ENCODE measurements around the gene TBC1D8B.
"Not testable (repeated sequence)": the region's sequence is repeated elsewhere in the genome, so short reads cannot be mapped to it uniquely, and the experiment has no call there.

The TBC1D8B gene

DNA sequence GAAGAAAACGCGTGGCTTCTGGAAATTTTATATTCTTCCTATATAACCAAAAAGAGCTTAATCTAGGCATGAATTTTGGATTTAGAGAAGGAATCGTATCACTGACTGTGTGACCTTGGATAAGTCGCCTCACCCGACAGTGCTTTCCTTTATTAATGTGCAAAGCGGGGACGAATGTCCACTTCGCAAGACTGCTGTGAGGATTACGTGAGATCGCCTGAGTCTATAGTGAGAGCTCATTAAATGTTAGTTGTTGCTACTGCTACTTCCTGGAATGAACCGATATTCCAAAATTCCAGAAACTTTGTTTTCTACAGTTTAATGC lies 448 bp upstream of the TBC1D8B start:
- TF ChIP-seq, protein P1, sequence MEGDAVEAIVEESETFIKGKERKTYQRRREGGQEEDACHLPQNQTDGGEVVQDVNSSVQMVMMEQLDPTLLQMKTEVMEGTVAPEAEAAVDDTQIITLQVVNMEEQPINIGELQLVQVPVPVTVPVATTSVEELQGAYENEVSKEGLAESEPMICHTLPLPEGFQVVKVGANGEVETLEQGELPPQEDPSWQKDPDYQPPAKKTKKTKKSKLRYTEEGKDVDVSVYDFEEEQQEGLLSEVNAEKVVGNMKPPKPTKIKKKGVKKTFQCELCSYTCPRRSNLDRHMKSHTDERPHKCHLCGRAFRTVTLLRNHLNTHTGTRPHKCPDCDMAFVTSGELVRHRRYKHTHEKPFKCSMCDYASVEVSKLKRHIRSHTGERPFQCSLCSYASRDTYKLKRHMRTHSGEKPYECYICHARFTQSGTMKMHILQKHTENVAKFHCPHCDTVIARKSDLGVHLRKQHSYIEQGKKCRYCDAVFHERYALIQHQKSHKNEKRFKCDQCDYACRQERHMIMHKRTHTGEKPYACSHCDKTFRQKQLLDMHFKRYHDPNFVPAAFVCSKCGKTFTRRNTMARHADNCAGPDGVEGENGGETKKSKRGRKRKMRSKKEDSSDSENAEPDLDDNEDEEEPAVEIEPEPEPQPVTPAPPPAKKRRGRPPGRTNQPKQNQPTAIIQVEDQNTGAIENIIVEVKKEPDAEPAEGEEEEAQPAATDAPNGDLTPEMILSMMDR (IDR thresholded peaks at IDR 0.05; ENCODE audit: extremely low read depth, missing control alignments): no peak
- DNase-seq (ENCODE audit: low spot score): no peak

DNA sequence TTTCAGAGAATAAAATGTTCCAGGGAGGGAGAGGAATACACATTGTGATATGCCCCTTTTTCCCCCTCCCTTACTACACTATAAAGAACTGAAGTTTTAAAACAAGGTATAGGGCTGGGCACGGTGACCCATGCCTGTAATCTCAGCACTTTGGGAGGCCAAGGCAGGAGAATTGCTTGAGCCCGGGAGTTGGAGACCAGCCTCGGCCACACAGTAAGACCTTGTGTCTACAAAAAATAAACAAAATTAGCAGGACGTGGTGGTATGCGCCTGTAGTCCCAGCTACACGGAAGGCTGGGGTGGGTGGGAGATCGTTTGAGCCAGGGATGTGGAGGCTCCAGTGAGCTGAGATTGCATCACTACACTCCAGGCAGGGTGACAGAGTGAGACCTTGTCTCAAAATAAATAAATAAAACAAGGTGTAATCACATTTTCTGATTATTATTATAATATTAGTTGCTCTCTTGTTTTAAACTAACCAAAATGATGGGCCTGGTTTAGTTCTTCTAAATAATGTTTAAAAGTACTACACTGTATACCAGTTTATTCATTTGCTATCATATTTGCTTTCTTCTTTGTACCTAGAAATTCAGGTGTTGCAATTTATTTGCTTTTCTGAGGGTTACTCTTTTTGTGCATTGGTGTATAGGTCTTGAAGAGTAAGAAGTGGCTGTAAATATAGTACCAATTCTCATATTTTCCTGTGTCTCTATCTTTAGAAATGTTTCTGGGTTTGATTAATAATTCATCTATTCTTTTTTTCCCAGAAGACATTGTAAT lies 8.8 kb downstream of the TBC1D8B start:
- TF ChIP-seq, protein P1 (IDR thresholded peaks at IDR 0.05; ENCODE audit: extremely low read depth, missing control alignments): no peak
- no peak for DNase-seq (ENCODE audit: low spot score)

DNA sequence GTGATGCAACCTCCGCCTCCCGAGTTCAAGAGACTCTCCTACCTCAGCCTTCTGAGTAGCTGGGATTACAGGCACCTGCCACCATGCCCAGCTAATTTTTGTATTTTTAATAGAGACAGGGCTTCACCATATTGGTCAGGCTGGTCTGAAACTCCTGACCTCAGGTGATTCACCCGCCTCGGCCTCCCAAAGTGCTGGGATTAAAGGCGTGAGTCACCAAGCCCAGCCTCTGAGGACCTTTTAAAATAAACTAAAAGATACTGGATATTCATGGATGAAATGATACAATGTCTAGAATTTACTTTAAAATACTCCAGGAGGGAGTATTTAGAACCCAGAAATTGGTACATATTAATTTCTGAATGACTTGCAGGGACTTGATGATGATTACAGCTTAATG lies 10.5 kb downstream of the TBC1D8B start:
- DNase-seq (ENCODE audit: low spot score): not testable (repeated sequence)

DNA sequence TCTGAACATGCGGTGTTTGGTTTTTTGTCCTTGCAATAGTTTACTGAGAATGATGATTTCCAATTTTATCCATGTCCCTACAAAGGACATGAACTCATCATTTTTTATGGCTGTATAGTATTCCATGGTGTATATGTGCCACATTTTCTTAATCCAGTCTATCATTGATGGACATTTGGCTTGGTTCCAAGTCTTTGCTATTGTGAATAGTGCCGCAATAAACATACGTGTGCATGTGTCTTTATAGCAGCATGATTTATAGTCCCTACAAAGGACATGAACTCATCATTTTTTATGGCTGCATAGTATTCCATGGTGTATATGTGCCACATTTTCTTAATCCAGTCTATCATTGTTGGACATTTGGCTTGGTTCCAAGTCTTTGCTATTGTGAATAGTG lies 11.6 kb downstream of the TBC1D8B start:
- not testable (repeated sequence) for DNase-seq (ENCODE audit: low spot score)

DNA sequence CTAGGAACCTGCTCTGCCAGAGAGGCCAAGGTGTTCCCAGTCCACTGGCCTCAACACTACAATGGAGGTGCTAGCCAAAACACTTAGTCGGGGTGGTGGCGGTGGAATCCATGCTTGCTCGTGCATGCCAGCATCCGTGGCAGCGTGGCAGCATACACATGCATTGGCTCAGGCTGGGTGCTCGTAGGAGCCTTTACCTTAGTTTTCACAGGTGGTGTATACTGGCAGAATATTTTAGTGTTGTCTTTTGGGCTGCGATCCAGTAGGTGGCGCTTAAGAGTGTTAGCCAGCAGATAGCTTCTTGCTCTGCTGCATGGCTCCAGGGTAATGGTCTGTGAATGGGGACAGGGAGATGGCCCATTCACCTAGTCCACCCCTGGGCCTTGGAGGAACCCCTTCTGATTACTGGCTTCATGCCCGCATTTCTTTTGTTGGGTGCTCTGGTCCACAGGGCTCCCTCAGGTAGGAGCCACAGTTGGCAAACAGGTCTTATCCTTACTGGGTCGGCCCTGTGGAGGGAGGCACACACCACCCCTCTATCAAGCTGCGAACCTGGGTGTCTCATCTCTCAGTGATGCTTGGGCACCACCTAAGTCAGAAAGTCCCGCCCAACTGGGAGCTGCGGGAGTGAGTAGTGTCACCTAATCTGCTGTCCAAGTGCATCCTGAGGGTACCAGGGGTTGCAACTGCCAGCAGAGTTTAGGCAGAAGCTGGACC lies 60.7 kb downstream of the TBC1D8B start:
- TF ChIP-seq, protein P1 (IDR thresholded peaks at IDR 0.05; ENCODE audit: extremely low read depth, missing control alignments): peak; percentile 40
- peak; percentile 2 for DNase-seq (ENCODE audit: low spot score)

DNA sequence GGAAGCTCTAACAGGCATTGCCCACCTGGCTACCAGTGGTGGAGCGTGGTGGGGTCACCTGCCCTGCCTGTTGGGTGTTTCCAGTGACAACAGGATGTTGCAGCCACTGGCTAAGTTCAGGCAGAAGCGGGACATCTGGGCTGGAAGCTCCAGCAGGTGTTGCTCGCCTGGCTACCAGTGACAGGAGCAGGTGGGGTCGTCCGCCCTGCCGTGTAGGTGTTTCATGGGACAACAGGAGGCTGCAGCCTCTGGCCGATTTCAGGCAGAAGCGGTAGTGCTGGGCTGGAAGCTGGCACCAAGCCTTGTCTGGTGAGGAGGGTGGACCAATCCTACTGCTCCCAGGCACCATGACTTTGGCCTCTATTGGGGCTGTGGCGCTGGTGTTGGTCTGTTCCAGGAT lies 61.2 kb downstream of the TBC1D8B start:
- DNase-seq (ENCODE audit: low spot score): no peak
- TF ChIP-seq, protein P1 (IDR thresholded peaks at IDR 0.05; ENCODE audit: extremely low read depth, missing control alignments): no peak

DNA sequence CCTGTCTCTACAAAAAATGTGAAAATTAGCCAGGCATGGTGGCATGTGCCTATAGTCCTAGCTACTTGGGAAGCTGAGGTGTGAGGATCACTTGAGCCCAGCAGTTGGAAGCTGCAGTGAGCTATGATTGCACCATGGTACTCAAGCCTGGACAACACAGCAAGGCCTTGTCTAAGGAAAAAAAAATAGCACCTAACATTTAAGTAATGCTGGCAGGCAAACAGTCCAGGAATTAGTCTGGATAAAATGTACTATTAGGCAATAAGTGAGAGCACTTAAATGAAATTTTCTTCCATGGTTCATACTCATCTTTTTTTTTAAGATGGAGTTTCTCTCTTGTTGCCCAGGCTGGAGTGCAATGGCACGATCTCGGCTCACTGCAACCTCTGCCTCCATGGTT lies 70.3 kb downstream of the TBC1D8B start:
- DNase-seq (ENCODE audit: low spot score): not testable (repeated sequence)

DNA sequence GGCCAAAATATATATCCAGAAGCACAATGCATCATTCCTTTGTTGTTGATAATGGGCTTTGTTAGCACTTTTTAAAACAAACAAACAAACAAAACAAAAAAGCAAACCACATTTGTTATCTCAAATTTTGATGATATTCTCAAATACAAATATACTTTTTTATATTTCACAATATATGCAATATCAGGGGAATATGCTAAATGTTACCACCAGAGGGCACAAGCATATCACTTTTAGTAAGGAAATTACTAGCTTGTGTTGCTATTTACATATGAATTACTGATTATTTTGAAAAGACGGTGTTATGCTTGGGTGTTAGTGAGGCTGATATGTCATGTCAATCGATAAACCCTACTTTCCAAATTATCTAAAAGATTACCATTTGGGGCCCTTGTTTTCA lies 71.6 kb downstream of the TBC1D8B start:
- TF ChIP-seq, protein P1 (IDR thresholded peaks at IDR 0.05; ENCODE audit: extremely low read depth, missing control alignments): peak; percentile 19
- DNase-seq (ENCODE audit: low spot score): no peak

DNA sequence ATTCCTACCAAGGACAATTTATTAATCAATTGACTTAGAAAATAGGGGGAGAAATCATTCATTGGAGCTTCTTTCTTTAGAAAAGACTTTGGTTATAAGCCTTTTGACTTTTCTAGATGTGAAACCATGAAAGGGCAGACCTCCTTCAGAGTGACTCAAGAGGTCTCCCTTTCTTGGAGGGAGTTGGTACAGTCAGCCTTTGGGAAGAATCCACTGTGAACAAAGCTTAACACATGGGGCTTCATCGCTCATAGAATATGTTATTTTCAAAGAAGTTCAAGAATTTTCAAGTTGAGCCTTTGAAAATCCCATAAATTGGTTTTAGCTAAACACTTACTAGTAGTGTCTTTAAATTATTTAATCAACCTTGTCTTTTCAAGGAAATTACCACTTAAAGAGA lies 72.7 kb downstream of the TBC1D8B start:
- no peak for DNase-seq (ENCODE audit: low spot score)
- TF ChIP-seq, protein P1 (IDR thresholded peaks at IDR 0.05; ENCODE audit: extremely low read depth, missing control alignments): no peak

Data from GM20000 (cell line).